ENCODE results near the gene SGMS2.
A peak's percentile ranks its signal among the peaks of the same experiment; 100 is the strongest.
"Not testable (repeated sequence)": the region's sequence is repeated elsewhere in the genome, so short reads cannot be mapped to it uniquely, and the experiment has no call there.

Gene SGMS2

DNA sequence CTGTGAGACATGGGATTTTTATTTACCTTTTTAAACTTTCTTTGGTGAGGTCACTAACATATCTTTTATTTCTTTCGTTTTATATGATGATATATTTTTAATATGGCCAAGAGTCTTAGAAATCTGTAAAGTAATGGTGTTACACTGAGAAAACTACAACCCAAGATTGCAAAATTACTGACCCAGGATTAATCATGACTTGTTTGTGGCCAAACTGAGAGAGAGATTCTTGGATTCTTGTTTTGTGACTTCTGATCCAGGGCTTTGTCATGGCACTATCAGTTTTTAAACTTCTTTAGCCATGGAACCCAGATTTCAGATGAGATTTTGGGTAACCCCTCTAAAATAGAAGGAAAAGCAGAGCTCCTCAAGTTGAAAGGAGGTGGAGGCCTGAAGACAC is 42.0 kb downstream of the SGMS2 start:
- no peak for DNase-seq (ENCODE audit: low spot score)

DNA sequence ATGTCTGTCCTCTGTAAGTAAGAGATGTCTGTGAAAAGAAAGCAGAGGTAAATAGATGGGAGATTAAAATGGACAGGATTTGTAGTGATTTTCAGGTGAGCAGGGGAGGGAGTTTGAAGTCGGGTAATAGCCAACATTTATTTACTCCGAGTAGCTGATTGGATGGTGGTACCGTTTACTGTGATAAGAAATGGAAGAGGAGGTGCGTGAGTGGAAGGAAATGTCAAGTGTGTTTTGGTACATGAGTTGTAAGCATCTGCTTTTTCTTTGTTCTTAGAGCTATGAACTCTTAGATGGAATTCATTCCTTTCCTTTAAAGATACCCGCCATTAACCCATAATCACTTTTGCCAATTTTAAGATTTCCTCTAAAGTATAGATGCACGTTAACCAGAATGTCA is 45.5 kb downstream of the SGMS2 start:
- DNase-seq (ENCODE audit: low spot score): no peak

DNA sequence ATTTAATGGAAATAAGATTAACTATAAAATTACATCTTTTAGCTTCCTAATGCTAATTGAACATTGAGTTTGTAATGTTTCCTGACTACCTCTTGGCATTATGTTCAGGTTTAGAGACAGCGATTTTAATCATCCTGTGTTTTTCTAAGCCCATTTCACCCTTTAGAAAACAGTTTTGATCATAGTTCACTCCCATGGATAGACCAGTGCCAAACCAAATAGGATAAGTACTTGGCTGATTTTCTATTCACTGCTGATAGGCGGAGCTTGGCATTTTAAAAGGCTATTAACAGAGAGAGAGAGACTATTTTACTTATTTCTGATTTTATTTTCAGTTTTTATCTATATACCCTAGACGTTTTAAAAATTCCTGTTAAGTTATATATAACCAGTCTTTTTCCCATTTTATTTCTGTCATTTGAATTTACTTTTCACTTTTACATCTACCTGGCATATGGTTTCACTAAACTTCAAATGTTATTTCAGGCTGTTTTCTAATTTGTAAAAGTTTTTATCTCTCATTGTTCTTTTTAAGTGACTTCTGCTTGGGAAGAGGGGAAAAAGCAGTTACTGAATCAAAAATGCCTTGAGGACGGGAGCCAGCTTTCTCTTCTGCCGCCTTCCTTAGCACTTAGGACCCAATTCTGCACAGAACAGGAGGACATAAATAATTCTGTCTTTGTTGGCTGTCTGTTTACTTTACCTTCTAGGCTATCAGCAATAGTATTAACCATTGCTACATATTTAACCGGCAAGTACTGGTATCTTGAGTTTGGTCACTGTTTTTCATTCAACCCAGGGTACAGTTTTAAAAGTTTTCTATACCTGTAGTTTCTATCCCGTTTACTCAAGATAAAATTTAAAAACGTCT is 46.4 kb downstream of the SGMS2 start:
- no peak for DNase-seq (ENCODE audit: low spot score)

DNA sequence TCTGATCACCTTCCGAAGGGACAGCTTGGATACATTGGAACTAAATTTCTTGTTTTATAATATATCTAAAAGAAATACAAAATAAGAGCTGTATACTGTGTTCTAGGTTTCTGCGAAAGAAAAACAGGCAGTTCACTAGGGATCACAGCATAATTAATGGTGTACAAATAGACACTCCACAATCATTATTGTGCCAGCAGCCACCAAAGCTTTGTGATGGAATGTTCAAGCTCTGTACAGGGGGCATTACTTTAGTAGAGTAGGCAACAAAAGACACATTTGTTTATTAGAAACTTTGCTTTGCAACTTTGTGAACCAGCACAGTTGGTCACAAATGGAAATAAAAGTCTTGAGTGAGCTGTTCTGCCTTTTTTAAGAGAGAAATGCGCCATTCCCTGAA is 49.3 kb downstream of the SGMS2 start:
- no peak for DNase-seq (ENCODE audit: low spot score)

DNA sequence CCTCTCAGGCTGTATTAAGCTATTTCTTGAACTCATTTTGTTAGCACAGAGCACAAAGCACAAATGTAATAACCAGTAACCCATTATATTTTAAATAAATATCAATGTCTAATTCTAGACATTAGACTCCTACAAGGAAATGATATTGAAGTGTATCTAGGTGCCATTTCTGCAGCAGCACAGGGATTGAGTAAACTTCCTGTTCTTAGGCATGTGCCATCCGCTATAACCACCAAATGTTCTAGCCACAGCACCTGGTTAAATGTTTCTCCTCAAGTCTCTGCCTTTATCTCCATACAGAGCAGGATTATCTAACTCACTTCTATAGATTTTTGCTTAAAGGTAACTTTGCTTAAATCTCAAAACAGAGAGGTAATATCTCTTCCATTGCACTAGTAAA is 51.4 kb downstream of the SGMS2 start:
- no peak for DNase-seq (ENCODE audit: low spot score)

DNA sequence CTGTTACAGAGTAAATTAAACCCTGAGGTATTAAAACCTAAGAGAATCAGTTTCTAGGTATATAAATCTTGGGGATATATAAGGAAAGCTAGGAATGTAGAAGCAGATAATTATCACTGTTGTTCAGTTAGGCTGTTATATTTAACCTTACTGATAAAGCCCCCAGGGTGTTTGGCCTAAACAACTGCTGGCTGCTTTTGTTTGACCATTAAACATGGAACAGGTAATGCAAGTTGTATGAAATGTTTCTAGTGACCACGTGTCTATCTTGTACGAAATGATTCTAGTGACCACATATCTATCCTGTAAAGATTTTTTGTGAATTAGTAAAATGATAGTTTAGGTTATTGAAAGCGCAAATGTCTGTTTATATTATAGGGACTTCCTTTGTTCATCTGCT is 52.6 kb downstream of the SGMS2 start:
- no peak for DNase-seq (ENCODE audit: low spot score)

DNA sequence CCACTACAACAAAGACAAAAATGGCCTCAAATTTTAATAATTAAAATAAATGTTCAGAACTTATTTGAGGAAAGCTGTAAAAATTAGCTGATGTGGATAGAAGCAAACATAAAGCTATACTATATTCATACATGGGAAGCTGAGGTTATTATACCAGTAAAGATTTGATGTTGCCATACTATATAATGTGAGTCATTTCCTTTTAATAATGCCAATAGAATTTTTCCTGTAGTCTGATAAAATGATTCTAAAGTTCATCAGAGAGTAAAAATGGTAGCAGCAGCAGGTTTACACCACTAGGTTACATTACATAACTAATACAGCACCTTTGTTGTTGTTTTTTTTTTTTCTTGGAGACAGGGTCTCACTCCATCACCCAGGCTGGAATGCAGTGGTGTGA is 61.1 kb downstream of the SGMS2 start:
- no peak for DNase-seq (ENCODE audit: low spot score)

DNA sequence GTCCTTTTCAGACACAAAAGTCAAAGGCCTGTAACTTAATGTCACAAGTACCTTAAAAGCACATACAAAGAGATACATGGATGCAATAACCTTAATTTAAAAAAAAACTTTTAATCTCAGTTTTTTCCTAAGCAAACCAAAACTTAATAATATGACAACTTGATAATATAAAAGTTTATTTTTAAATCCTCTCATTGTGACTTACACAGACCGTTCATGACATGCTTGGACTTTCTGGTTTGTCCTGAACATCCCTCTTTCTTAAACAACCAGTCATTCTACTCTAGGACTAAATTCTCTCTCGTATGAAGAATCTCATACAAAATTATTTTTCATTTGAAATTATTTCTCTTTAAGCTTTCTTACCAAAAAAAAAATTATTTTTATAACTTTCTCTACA is 63.5 kb downstream of the SGMS2 start:
- no peak for DNase-seq (ENCODE audit: low spot score)

DNA sequence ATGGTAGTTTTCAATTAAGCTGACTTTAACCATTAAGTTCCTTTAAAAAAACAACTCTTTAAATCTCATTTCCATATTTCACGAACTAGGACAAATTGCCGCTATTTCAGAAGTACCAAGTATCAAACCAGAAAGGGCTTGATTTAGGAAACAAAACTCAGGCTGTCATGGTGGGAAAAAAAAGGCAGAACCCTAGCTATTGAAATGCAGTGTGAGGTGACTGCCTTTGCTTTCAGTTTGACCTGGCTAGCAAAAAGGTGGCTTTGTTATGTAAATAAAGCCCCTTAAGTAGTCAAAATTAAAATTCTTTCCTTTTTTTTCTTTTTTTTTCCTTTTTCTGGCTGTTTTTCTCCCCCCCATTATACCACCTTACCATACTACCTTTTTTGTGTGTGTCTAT is 66.0 kb downstream of the SGMS2 start:
- DNase-seq (ENCODE audit: low spot score): no peak

DNA sequence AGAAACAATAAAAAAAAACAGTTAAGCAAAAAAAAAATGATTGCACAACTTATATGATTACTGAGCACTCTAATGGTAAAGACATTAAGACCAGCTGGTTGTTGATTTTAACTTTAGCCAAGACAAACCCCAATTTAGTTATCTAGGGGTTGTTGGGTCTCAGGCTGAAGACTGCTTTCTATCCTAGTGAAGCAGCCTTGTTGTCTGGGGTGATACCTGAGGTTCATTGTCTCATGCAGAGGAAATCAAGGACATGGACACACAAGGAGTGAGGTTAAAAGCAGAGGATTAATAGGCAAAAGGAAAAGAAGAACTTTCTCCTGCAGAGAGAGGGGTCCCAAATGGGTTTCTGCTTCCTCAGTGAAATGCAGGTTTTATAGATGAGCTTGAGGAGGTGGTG is 66.6 kb downstream of the SGMS2 start:
- DNase-seq (ENCODE audit: low spot score): no peak

DNA sequence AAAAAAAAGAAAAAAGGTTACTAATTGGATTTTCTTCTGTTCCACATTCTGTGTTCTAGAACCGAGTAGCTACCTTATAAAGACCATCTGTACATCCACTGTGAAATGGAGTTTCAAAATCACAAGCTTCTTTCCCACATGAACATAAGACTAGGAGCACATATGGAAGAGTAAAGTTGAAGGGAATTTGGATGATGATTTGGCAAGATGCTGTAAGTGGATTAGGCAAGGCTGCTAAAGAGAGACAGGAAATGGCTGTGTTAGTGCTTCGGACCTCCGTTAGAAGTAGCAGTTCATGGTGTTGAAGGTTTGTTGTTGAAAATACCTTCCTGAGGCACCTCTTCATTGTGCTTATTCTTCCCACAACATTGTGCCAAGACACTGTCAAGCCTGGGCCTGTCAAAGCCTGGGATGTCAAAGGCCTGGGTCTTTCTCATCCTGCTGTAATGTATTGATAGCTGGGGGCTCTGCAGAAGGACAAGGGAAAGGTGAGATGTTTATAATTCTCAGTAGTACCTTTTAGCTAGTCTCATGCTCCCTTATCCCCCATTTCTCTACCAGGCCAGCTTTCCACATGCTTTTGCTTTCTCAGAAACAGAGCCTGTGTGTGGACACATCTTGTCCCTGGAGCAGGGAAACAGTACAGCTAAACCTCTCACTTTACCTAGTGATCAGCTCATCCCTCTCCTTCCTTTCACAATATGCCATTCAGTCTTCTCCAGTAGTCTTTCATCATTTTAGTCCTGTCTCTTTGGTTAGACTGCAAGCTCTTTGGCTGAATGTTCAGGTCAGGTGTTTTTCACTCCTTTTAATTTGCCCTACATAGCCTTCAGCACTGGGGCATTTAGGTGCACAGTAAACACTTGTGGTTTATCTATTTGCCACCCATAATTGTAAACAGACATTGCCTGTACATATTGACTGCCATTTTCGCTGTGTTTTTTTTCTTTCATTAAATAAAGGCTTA is 68.7 kb downstream of the SGMS2 start:
- no peak for DNase-seq (ENCODE audit: low spot score)

DNA sequence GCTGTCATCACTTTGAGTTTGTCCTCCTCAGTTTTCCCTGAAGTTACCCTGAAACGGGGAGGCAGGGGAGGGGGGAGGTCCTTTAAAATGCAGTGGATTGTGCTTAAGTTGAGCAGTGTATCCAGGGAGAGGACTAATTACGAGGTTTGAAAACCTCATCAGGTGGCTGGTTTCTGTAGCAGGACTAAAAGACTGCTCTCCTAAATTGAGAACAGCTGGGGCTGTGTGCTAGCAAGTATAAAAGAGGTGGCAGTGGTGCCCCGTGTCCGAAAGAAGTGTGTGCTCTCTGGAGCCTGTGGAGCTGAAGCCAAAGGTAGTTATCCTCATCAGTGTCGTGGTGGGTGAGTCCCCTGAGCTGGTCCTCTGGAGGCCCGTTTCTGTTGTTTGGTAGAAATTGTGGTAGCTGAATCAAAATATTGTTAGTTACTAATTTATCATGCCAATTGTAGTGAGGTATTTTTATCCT is 69.4 kb downstream of the SGMS2 start:
- no peak for DNase-seq (ENCODE audit: low spot score)

DNA sequence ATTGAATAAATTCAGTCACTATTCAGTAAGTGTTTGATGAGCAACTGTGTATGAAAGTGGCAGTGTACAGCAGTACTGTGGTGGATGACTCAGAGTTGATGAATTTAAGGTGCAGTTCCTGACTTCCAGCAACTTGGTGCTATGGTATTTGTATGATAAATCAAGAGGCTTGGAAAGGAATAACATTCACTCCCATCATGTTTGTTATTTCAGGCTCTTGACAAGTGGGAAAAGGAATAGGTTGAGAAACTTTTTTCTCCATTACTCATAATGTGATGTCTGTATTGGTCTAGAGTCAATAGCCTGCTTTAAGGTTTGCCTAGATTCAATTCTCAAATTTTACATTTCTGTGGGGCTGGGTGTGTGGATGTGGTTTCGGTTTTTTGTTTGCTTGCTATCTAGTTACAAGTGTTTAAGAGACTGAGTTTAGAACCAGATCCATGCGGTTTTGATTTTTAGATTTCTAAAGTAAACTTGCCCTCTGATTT is 71.5 kb downstream of the SGMS2 start:
- DNase-seq (ENCODE audit: low spot score): peak; percentile 92

DNA sequence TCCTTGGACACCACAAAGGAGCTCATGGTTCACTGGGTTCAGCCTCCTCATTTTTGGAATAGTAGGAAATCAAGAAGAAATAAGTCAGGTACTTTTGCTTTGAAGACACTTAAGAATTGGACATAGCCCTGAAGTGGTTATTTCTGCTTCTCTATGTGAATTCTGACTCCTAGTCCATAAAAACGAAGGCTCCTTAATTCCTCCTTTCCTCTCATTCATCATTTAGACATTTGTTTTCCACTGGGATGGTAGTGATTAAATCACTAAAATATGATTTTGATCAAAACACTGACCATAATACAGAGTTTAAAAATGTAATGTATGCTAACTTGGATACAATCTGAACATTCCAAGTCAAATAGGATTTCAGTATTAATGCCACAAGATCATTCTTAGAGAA is 71.9 kb downstream of the SGMS2 start:
- DNase-seq (ENCODE audit: low spot score): no peak

DNA sequence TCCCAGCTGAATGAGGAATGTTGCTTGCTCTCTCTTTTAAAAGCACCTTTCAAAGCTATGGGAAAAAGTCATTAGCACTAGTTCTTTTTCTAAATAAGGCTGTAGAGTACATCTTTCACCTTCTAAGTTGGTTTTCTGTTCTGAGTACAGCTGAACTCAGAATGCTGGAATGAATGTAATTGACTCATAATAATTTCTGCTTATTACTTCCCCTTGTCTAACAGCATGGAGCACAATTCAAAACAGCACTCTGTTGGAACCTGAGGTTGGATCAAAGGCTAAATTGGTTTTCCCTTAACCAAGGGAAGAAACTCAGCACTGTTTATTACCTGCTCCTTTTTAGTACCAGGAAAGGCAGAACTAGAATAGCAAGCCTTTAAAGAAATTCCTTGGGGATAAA is 73.1 kb downstream of the SGMS2 start:
- no peak for DNase-seq (ENCODE audit: low spot score)

DNA sequence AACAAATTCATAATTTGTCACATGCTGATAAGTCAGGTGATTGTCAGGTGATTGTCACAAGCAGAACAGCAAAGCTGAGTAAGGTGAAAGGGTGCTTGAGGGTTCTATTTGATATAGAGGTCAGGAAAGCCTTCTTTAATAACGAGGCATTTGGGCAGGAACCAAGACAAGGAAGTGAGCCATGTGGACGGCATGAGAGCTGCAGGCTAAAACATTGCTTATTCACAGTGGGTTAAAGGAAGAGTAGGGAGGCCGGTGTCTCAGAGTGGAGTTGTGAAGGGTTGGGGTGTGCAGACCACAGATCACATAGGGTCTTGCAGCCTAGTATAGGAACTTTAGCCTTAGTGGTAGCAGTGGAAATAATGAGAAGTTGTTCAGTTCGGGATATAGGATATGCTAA is 75.3 kb downstream of the SGMS2 start:
- no peak for DNase-seq (ENCODE audit: low spot score)

DNA sequence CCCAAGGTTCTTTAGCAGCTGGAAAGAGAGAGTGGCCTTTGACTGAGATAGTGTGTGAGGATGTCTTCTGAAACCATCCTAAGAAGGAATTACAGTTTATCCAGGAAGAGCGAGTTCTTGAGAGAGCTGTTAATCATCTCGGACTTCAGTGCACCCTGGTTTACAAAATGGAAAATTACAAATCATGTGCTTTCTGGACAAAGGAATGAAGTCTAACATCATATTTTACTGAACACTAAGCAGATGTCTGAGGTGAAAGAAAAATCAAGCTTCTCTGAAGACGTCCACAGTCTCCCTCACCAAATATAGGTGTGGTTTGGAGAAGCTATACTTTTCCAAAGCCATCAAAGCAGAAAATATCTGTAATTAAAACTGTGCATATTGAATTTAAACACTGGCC is 75.8 kb downstream of the SGMS2 start:
- no peak for DNase-seq (ENCODE audit: low spot score)

DNA sequence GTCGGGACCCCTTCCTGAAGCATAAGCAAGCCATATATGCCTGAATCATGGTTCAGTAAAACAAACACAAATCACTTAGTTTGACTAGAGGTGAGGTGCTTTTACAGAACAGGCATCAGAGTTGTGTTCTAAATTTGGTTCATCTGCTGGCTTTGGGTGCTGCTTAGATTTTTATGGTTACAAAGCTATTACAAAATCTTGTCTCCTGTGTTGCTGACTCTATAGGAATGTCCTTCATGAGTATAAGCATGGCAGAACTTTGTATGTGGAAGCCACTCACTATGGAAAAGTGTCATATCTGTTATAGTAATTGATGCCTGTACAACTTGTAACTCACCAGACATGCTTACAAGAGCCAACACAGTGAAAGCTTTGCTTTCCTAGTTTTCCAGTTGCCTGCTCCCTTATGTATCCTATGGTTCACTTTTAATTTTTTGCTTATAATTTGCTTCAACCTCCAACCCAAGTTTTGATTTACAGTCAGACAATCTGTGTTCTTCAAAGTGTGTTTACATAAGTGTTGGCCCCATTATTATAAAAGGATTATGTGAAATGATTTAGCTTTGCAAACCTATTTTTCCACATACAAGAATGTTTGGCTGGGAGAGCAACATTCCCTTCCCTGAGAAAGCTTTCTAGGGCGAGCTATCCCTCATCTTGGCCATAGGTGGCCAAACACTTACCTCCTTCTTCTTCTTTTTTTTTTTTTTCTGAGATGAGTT is 76.6 kb downstream of the SGMS2 start:
- DNase-seq (ENCODE audit: low spot score): no peak

DNA sequence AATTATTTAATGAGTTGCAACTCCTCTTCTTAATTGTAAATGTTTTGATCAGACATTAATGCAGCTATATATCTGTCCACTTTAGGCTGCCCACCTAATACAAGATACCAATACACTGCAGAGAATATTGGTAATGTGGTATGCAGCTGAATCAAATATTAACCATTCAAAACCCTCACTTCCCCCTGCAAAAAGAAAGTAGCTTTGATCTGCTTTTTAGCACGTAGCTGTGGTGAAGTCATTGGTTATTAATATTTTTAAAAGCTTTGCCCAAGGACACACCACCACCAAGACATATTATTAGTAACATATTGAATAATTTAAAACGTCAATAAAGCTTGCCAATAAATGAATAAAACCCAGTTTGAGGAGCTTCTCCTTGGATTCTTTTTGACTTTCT is 78.0 kb downstream of the SGMS2 start:
- DNase-seq (ENCODE audit: low spot score): no peak

DNA sequence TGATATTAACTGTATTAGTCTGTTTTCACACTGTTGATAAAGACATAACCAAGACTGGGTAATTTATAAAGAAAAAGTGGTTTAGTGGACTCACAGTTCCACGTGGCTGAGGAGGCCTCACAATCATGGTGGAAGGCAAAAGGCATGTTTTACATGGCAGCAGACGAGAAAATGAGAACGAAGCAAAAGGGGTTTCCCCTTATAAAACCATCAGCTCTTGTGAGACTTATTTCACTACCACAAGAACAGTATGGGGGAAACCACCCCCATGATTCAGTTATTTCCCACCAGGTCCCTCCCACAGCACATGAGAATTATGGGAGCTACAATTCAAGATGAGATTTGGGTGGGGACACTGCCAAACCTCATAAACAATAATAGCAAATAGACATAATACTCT is 80.3 kb downstream of the SGMS2 start:
- DNase-seq (ENCODE audit: low spot score): not testable (repeated sequence)

DNA sequence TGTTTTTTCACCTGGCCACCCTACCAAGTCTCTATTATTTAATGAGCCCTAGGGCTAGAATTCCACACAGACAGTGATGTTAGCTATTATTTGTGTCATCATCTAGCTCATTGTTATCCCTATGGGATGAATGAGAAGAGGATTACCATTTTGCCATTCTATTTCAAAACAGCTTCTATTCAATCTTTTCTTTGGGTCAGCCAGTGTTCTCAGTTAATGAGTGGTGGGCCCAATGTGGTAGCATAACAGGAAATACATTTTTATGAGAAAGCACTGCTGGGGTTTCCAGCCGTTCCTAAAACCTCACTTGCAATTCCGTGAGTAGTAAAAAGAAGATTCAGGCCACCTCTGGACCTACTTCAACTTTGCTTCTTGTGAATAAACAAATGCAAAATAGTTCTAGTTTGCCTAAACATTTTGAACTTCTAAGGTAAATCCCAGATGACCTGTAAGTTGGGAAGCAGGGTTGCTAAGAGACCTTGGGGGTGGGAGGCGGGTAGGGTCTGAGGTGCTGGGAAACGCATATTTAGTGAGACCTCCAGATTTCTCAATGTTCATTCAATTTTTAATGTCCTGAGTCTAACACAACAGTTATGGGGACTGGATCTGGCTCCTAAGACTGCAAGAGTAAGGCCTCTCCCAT is 81.8 kb downstream of the SGMS2 start:
- DNase-seq (ENCODE audit: low spot score): no peak

DNA sequence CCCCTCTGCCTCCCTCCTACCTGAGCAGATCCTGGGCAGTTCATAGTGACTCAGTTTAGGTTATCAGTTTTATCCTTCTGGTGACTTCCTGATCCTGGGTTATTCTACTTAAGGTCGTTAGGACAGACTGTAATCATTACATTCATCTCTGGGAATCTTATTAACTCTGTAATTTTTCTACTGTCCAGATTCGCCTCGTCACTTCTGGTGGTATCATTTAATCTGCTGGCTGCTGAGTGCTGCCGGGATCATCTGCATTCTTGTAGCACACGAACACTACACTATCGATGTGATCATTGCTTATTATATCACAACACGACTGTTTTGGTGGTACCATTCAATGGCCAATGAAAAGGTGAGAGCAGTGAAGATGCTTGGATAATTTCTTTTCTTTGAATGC is 83.6 kb downstream of the SGMS2 start:
- DNase-seq (ENCODE audit: low spot score): no peak
